PC-3 (cell line): ENCODE data around the gene TRAPPC11.

Source experiments
- EZH2 ChIP-seq: fragments of 300-600 bp; sonication (generic); IDR thresholded peaks from one replicate; pipeline ENCODE4 v1.6.1; 2017; ENCODE audit warnings: antibody characterized with exemption, mild to moderate bottlenecking, low read length; ENCODE audit not compliant: unreplicated experiment
- EZH2phosphoT487 ChIP-seq: fragments of 300-600 bp; sonication (generic); IDR thresholded peaks from 2 replicates; pipeline ENCODE4 v1.6.1; 2018; ENCODE audit warnings: mild to moderate bottlenecking, antibody characterized with exemption, low read length, borderline replicate concordance
- TF ChIP-seq, protein P1 (sequence below): fragments of 300-600 bp; sonication (generic); conservative IDR thresholded peaks from 2 replicates; pipeline ENCODE4 v1.5.1; 2017; ENCODE audit warnings: antibody characterized with exemption, low read depth, mild to moderate bottlenecking, low read length

DNA sequence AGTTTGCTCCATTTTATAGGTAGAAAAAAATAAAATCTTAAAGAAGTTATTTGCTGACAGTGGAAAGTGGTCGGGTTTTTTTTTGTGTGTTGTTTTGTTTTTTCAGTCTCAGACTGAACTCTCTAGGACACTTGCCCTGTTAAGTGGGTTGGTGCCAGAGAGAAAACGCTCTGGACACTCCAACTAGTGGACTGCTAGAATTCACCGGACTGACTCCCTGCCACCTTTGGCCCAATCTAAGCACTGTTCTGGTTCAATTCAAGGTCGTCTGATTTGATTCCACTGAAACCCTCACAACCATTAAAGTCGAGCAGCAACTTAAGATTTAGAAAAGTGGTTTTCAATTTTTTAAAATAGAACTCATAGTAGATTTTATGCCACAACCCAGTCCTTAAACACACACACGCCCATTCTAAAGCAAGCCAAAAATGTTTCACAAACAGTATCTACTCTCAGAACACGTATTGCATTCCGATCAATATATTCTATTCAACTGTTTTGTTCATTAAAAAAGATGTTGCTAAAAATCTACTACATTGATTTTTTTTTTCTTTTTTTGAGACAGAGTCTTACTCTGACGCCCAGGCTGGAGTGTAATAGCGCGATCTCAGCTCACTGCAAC, 27.4 kb upstream of the TRAPPC11 start:
- TF ChIP-seq, protein P1, sequence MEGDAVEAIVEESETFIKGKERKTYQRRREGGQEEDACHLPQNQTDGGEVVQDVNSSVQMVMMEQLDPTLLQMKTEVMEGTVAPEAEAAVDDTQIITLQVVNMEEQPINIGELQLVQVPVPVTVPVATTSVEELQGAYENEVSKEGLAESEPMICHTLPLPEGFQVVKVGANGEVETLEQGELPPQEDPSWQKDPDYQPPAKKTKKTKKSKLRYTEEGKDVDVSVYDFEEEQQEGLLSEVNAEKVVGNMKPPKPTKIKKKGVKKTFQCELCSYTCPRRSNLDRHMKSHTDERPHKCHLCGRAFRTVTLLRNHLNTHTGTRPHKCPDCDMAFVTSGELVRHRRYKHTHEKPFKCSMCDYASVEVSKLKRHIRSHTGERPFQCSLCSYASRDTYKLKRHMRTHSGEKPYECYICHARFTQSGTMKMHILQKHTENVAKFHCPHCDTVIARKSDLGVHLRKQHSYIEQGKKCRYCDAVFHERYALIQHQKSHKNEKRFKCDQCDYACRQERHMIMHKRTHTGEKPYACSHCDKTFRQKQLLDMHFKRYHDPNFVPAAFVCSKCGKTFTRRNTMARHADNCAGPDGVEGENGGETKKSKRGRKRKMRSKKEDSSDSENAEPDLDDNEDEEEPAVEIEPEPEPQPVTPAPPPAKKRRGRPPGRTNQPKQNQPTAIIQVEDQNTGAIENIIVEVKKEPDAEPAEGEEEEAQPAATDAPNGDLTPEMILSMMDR: no peak
- TF ChIP-seq EZH2 (no peak), EZH2phosphoT487 (no peak)
